ENCODE measurements around the gene PPP6R2. TPM values are rescaled to one million over a fixed set of nuclear protein-coding genes. Genes with fewer than 3 reads are reported as not detected.

PPP6R2 gene
- total and polyA plus RNA-seq, 9 of the 15 experiments (the other 6 are each of a cell fraction or from before 2014, with no cell fraction given): 0.32 to 39.8 (median 21.4) TPM

GRCh38 chr22:50316114-50317065, 26.7 kb upstream of the PPP6R2 start:
- no TSS peak for BruUV-seq (replicated peaks)
- Histone ChIP-seq H3K79me2 (ENCODE audit: control insufficient read depth, insufficient read depth, low read length) (no peaks in the 10 kb centered on the region), H3K4me3 (no peak overlapping the region), H3K9me1 (ENCODE audit: control insufficient read depth, insufficient read depth, low read length) (no peaks in the 10 kb centered on the region), H3K4me1 (replicated peaks in 1 of 2; ENCODE audit: control insufficient read depth in 2 of 2, insufficient read depth in 2 of 2, low read length in 2 of 2) (peaks cover 27 to 85% of the 10 kb centered on the region in 2 experiments; a peak in 4 of 5 replicates), H3K27ac (ENCODE audit: extremely low read depth, low read depth, low read length) (no peak overlapping the region), H4K20me1 (replicated peaks; ENCODE audit: control insufficient read depth, insufficient read depth, low read length) (no peaks in the 10 kb centered on the region), H3K9ac (ENCODE audit: insufficient read depth in 1 of 2, low read depth in 2 of 2, low read length in 2 of 2) (no peak overlapping the region), H3K4me2 (ENCODE audit: insufficient read depth, low read length) (no peak overlapping the region), H3K36me3 (ENCODE audit: control insufficient read depth, insufficient read depth, low read length) (no peaks in the 10 kb centered on the region), H2AFZ (ENCODE audit: low read depth, low read length) (no peak overlapping the region), H3K27me3 (ENCODE audit: control insufficient read depth in 2 of 2, insufficient read depth in 2 of 2, low read length in 2 of 2) (no peaks in the 10 kb centered on the region), H3K9me3 (replicated peaks; ENCODE audit: control insufficient read depth, insufficient read depth, low read depth, low read length) (no peaks in the 10 kb centered on the region)
- intact Hi-C loops (cut with micrococcal nuclease) (no loop called here), in situ Hi-C loops (cut with MboI) (no loop called here)
- no peak for DNase-seq (ENCODE audit: extremely low read depth in 1 of 4, low spot score in 3 of 4)
- TF ChIP-seq KLF10 (CRISPR knock-in tag; IDR thresholded peaks at IDR 0.05): no peak
- TF ChIP-seq, protein P1, sequence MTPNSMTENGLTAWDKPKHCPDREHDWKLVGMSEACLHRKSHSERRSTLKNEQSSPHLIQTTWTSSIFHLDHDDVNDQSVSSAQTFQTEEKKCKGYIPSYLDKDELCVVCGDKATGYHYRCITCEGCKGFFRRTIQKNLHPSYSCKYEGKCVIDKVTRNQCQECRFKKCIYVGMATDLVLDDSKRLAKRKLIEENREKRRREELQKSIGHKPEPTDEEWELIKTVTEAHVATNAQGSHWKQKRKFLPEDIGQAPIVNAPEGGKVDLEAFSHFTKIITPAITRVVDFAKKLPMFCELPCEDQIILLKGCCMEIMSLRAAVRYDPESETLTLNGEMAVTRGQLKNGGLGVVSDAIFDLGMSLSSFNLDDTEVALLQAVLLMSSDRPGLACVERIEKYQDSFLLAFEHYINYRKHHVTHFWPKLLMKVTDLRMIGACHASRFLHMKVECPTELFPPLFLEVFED (CRISPR knock-in tag; conservative IDR thresholded peaks at IDR 0.05): no peak
- no peak for TF ChIP-seq ZNF134 (CRISPR knock-in tag; conservative IDR thresholded peaks at IDR 0.05)
- TF ChIP-seq ZKSCAN1 (IDR thresholded peaks at IDR 0.05; ENCODE audit: low read depth, low read length): no peak
- no peak for TF ChIP-seq POLR2A (conservative IDR thresholded peaks at IDR 0.05)
- TF ChIP-seq RBBP5 (IDR thresholded peaks at IDR 0.05; ENCODE audit: borderline replicate concordance, insufficient read depth, low read length, poor library complexity, severe bottlenecking): no peak
- TF ChIP-seq CHCHD3 (CRISPR knock-in tag; IDR thresholded peaks at IDR 0.05): no peak
- no peak for ATAC-seq
- 91% methylated on average over 21 of the region's 45 CpGs for WGBS (ENCODE audit: insufficient coverage, low coverage, missing lambda C conversion rate)
- CTCF ChIA-PET (ENCODE audit: low intra/inter-chr PET ratio): no interaction called here
- FAIRE-seq: no peak
- POLR2A ChIA-PET: interaction anchor here (0.6 kb wide), 1 partner anchor 59 kb away, joined by 3 read pairs; no protein-coding TSS in a partner anchor
